K562 (cell line): ENCODE results near the gene PGK2. TPM values are rescaled to one million over a fixed set of nuclear protein-coding genes. Genes with fewer than 3 reads are reported as not detected.

Experiments used
- FOS ChIP-seq: IDR thresholded peaks from 3 replicates; pipeline ENCODE4 v1.6.1; 2011; ENCODE audit not compliant: insufficient read length; ENCODE audit errors: extremely low read depth
- GABPB2 ChIP-seq: fragments of 250-450 bp; sonication (Bioruptor Pico); conservative IDR thresholded peaks from 2 replicates; pipeline ENCODE4 v1.5.1; 2021; ENCODE audit warnings: mild to moderate bottlenecking
- GATAD2A ChIP-seq: fragments of 450-650 bp; IDR thresholded peaks from 2 replicates; pipeline ENCODE4 v1.6.1; 2017
- MAFF ChIP-seq: IDR thresholded peaks from 2 replicates; pipeline ENCODE4 v1.6.1; 2012; ENCODE audit warnings: low read length, improper control_type of control experiment
- NCOA1 ChIP-seq: fragments of 450-650 bp; IDR thresholded peaks from 2 replicates; pipeline ENCODE4 v1.6.1; 2016; ENCODE audit warnings: low read depth
- NFE2L1 ChIP-seq: fragments of 450-650 bp; IDR thresholded peaks from 2 replicates; pipeline ENCODE4 v1.6.1; 2016; ENCODE audit warnings: missing genetic modification characterization, low read depth, mild to moderate bottlenecking, missing compliant biosample characterization, moderate library complexity, borderline replicate concordance
- SP2 ChIP-seq: IDR thresholded peaks from 2 replicates; pipeline ENCODE4 v1.6.1; 2011; ENCODE audit warnings: mild to moderate bottlenecking, low read depth, low read length, moderate library complexity; ENCODE audit not compliant: poor library complexity, severe bottlenecking; ENCODE audit errors: extremely low read depth
- SRF ChIP-seq, 2 experiments: fragments of 250-450, 450-650 bp in 1 of 2; sonication (Bioruptor Pico) in 1 of 2; sonication (generic) in 1 of 2; formaldehyde crosslinking; IDR thresholded peaks; 2 replicates each; pipeline versions ENCODE4 v1.5.0 to v1.5.1; 2020 to 2022; ENCODE audit warnings: mild to moderate bottlenecking in 1 of 2, missing genetic modification reagents in 1 of 2
- STAT5B ChIP-seq: fragments of 250-450 bp; sonication (Bioruptor Pico); IDR thresholded peaks from 2 replicates; pipeline ENCODE4 v1.8.0; 2021; ENCODE audit warnings: mild to moderate bottlenecking, inconsistent platforms
- TEAD4 ChIP-seq, 2 experiments: sonication (generic) in 1 of 2; formaldehyde crosslinking in 1 of 2; IDR thresholded peaks; 2 replicates each; pipeline versions ENCODE4 v1.6.1 to v1.8.0; 2012 to 2022; ENCODE audit warnings: borderline replicate concordance in 1 of 2, inconsistent platforms in 1 of 2, low read length in 1 of 2, mild to moderate bottlenecking in 1 of 2, missing genetic modification reagents in 1 of 2
- polyA plus RNA-seq, 8 experiments: library from polyadenylated mRNA; depleted of rRNA in 4 of 8; stranded (reverse) in 5 of 8; unstranded in 3 of 8; fragments of >200 nt; fragmentation: Nextera tagmentation in 2 of 8; fragmentation: Illumina TruSeq in 1 of 8; extraction: Ambion mirVana in 2 of 8; extraction: Trizol in 1 of 8; gene quantifications; 2 replicates each; pipeline versions ENCODE4 v1.2.1 to v1.2.3, GENCODE V29; 2011 to 2014; ENCODE audit warnings: inconsistent platforms in 1 of 8, missing spikeins in 1 of 8
- total RNA-seq, 7 experiments: library from RNA; depleted of rRNA in 6 of 7; stranded (reverse); fragments of >200 nt in 6 of 7; fragmentation: Illumina TruSeq in 2 of 7; extraction: Trizol in 2 of 7; gene quantifications; 2 replicates each; pipeline versions ENCODE4 v1.2.1 to v1.2.3, GENCODE V29; 2011 to 2021; ENCODE audit warnings: low replicate concordance in 1 of 7
- TF ChIP-seq, protein P1 (sequence below), 2 experiments: IDR thresholded peaks in 1 of 2; conservative IDR thresholded peaks in 1 of 2; 2 replicates each; pipeline ENCODE4 v1.6.1; 2016; ENCODE audit warnings: low read depth in 2 of 2, mild to moderate bottlenecking in 1 of 2, missing compliant biosample characterization in 1 of 2, missing genetic modification characterization in 1 of 2, moderate library complexity in 1 of 2
- TF ChIP-seq, protein P2 (sequence below): fragments of 200-800 bp; sonication (Bioruptor generic); IDR thresholded peaks from 2 replicates; pipeline ENCODE4 v1.6.1; 2016; ENCODE audit warnings: missing genetic modification characterization, missing compliant biosample characterization
- TF ChIP-seq, protein P3 (sequence below): sonication (generic); formaldehyde crosslinking; IDR thresholded peaks from 2 replicates; pipeline ENCODE4 v1.8.1; 2023; ENCODE audit warnings: missing genetic modification reagents, mild to moderate bottlenecking, borderline replicate concordance

Gene PGK2
- total and polyA plus RNA-seq, 9 of the 15 experiments (the other 6 are each of a cell fraction or from before 2014, with no cell fraction given): not detected

DNA sequence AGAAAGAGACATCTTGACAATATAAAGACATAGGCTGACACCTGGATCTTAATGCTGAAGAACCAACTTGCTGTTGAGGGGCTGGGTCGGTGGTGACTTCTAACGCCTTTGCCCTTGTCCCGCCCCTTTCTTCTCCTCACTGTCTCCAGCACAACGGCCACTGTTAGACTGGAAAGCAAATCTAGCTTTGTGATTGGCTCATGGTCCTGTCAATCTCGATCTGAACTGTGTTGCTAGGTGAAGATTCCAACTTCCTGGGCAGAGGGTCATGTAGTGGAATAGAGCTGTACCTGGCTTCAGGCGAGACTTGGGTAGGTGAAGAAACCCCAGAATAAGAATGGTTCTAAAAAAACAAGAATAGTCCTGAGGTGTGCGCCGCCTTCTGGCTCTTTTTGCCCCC is at the start of gene PGK2 (continued):
- TF ChIP-seq, protein P1, sequence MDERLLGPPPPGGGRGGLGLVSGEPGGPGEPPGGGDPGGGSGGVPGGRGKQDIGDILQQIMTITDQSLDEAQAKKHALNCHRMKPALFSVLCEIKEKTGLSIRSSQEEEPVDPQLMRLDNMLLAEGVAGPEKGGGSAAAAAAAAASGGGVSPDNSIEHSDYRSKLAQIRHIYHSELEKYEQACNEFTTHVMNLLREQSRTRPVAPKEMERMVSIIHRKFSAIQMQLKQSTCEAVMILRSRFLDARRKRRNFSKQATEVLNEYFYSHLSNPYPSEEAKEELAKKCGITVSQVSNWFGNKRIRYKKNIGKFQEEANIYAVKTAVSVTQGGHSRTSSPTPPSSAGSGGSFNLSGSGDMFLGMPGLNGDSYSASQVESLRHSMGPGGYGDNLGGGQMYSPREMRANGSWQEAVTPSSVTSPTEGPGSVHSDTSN (CRISPR knock-in tag; IDR thresholded peaks at IDR 0.05; ENCODE audit: low read depth): peak; percentile 52; the same call in 1 of the 2 replicates
- TF ChIP-seq, protein P1 (tag; conservative IDR thresholded peaks at IDR 0.05; ENCODE audit: low read depth): peak; percentile 75
- TF ChIP-seq TEAD4 (IDR thresholded peaks at IDR 0.05; ENCODE audit: low read length): no peak
- no peak for TF ChIP-seq TEAD4 (CRISPR knock-in tag; IDR thresholded peaks at IDR 0.05; ENCODE audit: borderline replicate concordance)
- TF ChIP-seq SP2: peak; percentile 14
- no peak for TF ChIP-seq MAFF
- TF ChIP-seq, protein P2, sequence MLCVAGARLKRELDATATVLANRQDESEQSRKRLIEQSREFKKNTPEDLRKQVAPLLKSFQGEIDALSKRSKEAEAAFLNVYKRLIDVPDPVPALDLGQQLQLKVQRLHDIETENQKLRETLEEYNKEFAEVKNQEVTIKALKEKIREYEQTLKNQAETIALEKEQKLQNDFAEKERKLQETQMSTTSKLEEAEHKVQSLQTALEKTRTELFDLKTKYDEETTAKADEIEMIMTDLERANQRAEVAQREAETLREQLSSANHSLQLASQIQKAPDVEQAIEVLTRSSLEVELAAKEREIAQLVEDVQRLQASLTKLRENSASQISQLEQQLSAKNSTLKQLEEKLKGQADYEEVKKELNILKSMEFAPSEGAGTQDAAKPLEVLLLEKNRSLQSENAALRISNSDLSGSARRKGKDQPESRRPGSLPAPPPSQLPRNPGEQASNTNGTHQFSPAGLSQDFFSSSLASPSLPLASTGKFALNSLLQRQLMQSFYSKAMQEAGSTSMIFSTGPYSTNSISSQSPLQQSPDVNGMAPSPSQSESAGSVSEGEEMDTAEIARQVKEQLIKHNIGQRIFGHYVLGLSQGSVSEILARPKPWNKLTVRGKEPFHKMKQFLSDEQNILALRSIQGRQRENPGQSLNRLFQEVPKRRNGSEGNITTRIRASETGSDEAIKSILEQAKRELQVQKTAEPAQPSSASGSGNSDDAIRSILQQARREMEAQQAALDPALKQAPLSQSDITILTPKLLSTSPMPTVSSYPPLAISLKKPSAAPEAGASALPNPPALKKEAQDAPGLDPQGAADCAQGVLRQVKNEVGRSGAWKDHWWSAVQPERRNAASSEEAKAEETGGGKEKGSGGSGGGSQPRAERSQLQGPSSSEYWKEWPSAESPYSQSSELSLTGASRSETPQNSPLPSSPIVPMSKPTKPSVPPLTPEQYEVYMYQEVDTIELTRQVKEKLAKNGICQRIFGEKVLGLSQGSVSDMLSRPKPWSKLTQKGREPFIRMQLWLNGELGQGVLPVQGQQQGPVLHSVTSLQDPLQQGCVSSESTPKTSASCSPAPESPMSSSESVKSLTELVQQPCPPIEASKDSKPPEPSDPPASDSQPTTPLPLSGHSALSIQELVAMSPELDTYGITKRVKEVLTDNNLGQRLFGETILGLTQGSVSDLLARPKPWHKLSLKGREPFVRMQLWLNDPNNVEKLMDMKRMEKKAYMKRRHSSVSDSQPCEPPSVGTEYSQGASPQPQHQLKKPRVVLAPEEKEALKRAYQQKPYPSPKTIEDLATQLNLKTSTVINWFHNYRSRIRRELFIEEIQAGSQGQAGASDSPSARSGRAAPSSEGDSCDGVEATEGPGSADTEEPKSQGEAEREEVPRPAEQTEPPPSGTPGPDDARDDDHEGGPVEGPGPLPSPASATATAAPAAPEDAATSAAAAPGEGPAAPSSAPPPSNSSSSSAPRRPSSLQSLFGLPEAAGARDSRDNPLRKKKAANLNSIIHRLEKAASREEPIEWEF (CRISPR knock-in tag): no peak
- no peak for TF ChIP-seq NCOA1
- TF ChIP-seq, protein P3, sequence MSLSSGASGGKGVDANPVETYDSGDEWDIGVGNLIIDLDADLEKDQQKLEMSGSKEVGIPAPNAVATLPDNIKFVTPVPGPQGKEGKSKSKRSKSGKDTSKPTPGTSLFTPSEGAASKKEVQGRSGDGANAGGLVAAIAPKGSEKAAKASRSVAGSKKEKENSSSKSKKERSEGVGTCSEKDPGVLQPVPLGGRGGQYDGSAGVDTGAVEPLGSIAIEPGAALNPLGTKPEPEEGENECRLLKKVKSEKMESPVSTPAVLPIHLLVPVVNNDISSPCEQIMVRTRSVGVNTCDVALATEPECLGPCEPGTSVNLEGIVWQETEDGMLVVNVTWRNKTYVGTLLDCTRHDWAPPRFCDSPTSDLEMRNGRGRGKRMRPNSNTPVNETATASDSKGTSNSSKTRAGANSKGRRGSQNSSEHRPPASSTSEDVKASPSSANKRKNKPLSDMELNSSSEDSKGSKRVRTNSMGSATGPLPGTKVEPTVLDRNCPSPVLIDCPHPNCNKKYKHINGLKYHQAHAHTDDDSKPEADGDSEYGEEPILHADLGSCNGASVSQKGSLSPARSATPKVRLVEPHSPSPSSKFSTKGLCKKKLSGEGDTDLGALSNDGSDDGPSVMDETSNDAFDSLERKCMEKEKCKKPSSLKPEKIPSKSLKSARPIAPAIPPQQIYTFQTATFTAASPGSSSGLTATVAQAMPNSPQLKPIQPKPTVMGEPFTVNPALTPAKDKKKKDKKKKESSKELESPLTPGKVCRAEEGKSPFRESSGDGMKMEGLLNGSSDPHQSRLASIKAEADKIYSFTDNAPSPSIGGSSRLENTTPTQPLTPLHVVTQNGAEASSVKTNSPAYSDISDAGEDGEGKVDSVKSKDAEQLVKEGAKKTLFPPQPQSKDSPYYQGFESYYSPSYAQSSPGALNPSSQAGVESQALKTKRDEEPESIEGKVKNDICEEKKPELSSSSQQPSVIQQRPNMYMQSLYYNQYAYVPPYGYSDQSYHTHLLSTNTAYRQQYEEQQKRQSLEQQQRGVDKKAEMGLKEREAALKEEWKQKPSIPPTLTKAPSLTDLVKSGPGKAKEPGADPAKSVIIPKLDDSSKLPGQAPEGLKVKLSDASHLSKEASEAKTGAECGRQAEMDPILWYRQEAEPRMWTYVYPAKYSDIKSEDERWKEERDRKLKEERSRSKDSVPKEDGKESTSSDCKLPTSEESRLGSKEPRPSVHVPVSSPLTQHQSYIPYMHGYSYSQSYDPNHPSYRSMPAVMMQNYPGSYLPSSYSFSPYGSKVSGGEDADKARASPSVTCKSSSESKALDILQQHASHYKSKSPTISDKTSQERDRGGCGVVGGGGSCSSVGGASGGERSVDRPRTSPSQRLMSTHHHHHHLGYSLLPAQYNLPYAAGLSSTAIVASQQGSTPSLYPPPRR (CRISPR knock-in tag): no peak
- TF ChIP-seq FOS: peak; percentile 9
- TF ChIP-seq SRF (CRISPR knock-in tag; IDR thresholded peaks at IDR 0.05): no peak
- TF ChIP-seq GABPB2 (CRISPR knock-in tag): no peak
- no peak for TF ChIP-seq STAT5B
- no peak for TF ChIP-seq NFE2L1 (tag)
- no peak for TF ChIP-seq GATAD2A
